Measurements from ENCODE around the gene NDUFC2. TPM values are rescaled to one million over a fixed set of nuclear protein-coding genes. Genes with fewer than 3 reads are reported as not detected.

The NDUFC2 gene
- total and polyA plus RNA-seq, 2 of the 13 experiments (the other 11 are each of a cell fraction or from before 2014, with no cell fraction given): 256 to 363 TPM

- H3K4me2 ChIP-seq (ENCODE audit: low read depth, low read length): peak overlapping the region; percentile 69
- no peak for FAIRE-seq
- H2AFZ ChIP-seq (ENCODE audit: low read length): peak overlapping the region; percentile 25
- CTCF ChIA-PET (ENCODE audit: low intra/inter-chr PET ratio, low total read pairs): no interaction called here
- TF ChIP-seq SMAD3 (CRISPR knock-in tag; IDR thresholded peaks at IDR 0.05) (no peak), ZNF652 (CRISPR knock-in tag; IDR thresholded peaks at IDR 0.05; ENCODE audit: borderline replicate concordance, low read depth) (peak; percentile 92), ZBTB26 (CRISPR knock-in tag; IDR thresholded peaks at IDR 0.05; ENCODE audit: borderline replicate concordance) (peak; percentile 98), FOXA1 (IDR thresholded peaks at IDR 0.05) (no peak), FOXA1 (CRISPR knock-in tag; IDR thresholded peaks at IDR 0.05) (no peak), REPIN1 (CRISPR knock-in tag; IDR thresholded peaks at IDR 0.05; ENCODE audit: borderline replicate concordance, low read depth) (no peak), TCF7L2 (IDR thresholded peaks at IDR 0.05; ENCODE audit: low read depth, low read length) (no peak)
- no peaks in the 10 kb centered on the region for H3K79me2 ChIP-seq (ENCODE audit: insufficient read depth, low read length)
- H3K9me3 ChIP-seq (ENCODE audit: low read length): no peaks in the 10 kb centered on the region
- peak overlapping the region; percentile 7 for H3K9ac ChIP-seq (ENCODE audit: insufficient read depth, low read depth, low read length)
- H3K4me3 ChIP-seq (replicated peaks in 1 of 3; ENCODE audit: insufficient read depth in 1 of 3, low read depth in 2 of 3, low read length in 3 of 3): peak overlapping the region in 1 of 3 experiments; percentile 12; a peak in 1 of 6 replicates
- POLR2A ChIA-PET: interaction anchor here (1.2 to 1.4 kb wide), 2 partner anchors 11 to 37 kb away, joined by 3 to 6 read pairs; partner anchors contain the start of gene INTS4
- no peaks in the 10 kb centered on the region for H3K27me3 ChIP-seq (ENCODE audit: control insufficient read depth in 1 of 2, insufficient read depth in 2 of 2, low read length in 2 of 2)
- no peaks in the 10 kb centered on the region for H4K20me1 ChIP-seq (ENCODE audit: insufficient read depth, low read length)
- ATAC-seq: no peak
- in situ Hi-C loops (cut with HindIII; ENCODE audit: extremely low pct_ligation_motif_present, low pct_unique_long_range_greater_than_20kb) (no loop called here), intact Hi-C loops (cut with micrococcal nuclease; ENCODE audit: unreplicated experiment) (no loop called here)
- no TSS peak for BruUV-seq (replicated peaks)
- H3K36me3 ChIP-seq (replicated peaks in 1 of 2; ENCODE audit: control insufficient read depth in 1 of 2, insufficient read depth in 2 of 2, low read length in 2 of 2): no peaks in the 10 kb centered on the region
- peaks cover 87% of the 10 kb centered on the region for H3K4me1 ChIP-seq (ENCODE audit: insufficient read depth, low read length)
- H3K27ac ChIP-seq (ENCODE audit: extremely low read length, insufficient read depth, low read length): no peak overlapping the region
- no peak for DNase-seq (ENCODE audit: low spot score)
Observed at GRCh38 chr11:78032090-78032489, 47.6 kb downstream of the NDUFC2 start.

GRCh38 chr11:78031629-78032028, 48.0 kb downstream of the NDUFC2 start:
- FAIRE-seq (no peak), DNase-seq (ENCODE audit: low spot score) (peak; percentile 43), ATAC-seq (no peak)
- H2AFZ ChIP-seq (ENCODE audit: low read length): peak overlapping the region; percentile 42
- H4K20me1 ChIP-seq (ENCODE audit: insufficient read depth, low read length): no peaks in the 10 kb centered on the region
- BruUV-seq (replicated peaks): no TSS peak
- intact Hi-C loops (cut with micrococcal nuclease; ENCODE audit: unreplicated experiment) (no loop called here), in situ Hi-C loops (cut with HindIII; ENCODE audit: extremely low pct_ligation_motif_present, low pct_unique_long_range_greater_than_20kb) (no loop called here)
- peak overlapping the region in 1 of 3 experiments; percentile 12; a peak in 1 of 6 replicates for H3K4me3 ChIP-seq (replicated peaks in 1 of 3; ENCODE audit: insufficient read depth in 1 of 3, low read depth in 2 of 3, low read length in 3 of 3)
- H3K4me1 ChIP-seq (ENCODE audit: insufficient read depth, low read length): peaks cover 83% of the 10 kb centered on the region
- ChIA-PET CTCF (ENCODE audit: low intra/inter-chr PET ratio, low total read pairs) (no interaction called here), POLR2A (interaction anchor here (1.2 to 1.4 kb wide), 2 partner anchors 11 to 37 kb away, joined by 3 to 6 read pairs; partner anchors contain the start of gene INTS4)
- 28% methylated on average over 3 of the region's 3 CpGs for WGBS (ENCODE audit: low lambda C conversion rate)
- H3K4me2 ChIP-seq (ENCODE audit: low read depth, low read length): peak overlapping the region; percentile 69
- peak overlapping the region; percentile 7; the same call in 1 of the 2 replicates for H3K9ac ChIP-seq (ENCODE audit: insufficient read depth, low read depth, low read length)
- no peaks in the 10 kb centered on the region for H3K79me2 ChIP-seq (ENCODE audit: insufficient read depth, low read length)
- H3K36me3 ChIP-seq (replicated peaks in 1 of 2; ENCODE audit: control insufficient read depth in 1 of 2, insufficient read depth in 2 of 2, low read length in 2 of 2): no peaks in the 10 kb centered on the region
- H3K27me3 ChIP-seq (ENCODE audit: control insufficient read depth in 1 of 2, insufficient read depth in 2 of 2, low read length in 2 of 2): no peaks in the 10 kb centered on the region
- no peak overlapping the region for H3K27ac ChIP-seq (ENCODE audit: extremely low read length, insufficient read depth, low read length)
- no peaks in the 10 kb centered on the region for H3K9me3 ChIP-seq (ENCODE audit: low read length)
- TF ChIP-seq TFAP4 (IDR thresholded peaks at IDR 0.05; ENCODE audit: borderline replicate concordance, low read depth) (no peak), ELF4 (CRISPR knock-in tag; IDR thresholded peaks at IDR 0.05; ENCODE audit: borderline replicate concordance) (no peak), ATF3 (CRISPR knock-in tag; IDR thresholded peaks at IDR 0.05) (no peak), AGO1 (IDR thresholded peaks at IDR 0.05; ENCODE audit: low read depth, low read length, poor library complexity, severe bottlenecking) (no peak), SNAPC5 (CRISPR knock-in tag; IDR thresholded peaks at IDR 0.05; ENCODE audit: borderline replicate concordance) (no peak), TOE1 (CRISPR knock-in tag; IDR thresholded peaks at IDR 0.05) (no peak), HNRNPK (IDR thresholded peaks at IDR 0.05; ENCODE audit: low read depth, low read length, poor library complexity, severe bottlenecking) (no peak), E2F1 (CRISPR knock-in tag; IDR thresholded peaks at IDR 0.05) (no peak), NKX3-1 (CRISPR knock-in tag; IDR thresholded peaks at IDR 0.05) (no peak)
